C4-2B (cell line): ENCODE data around the gene ZNF275.

Experiments
- CTCF ChIP-seq: fragments of 450-650 bp; conservative IDR thresholded peaks from 2 replicates; pipeline ENCODE4 v1.5.1; 2017; ENCODE audit warnings: mild to moderate bottlenecking
- ZFX ChIP-seq: fragments of 450-650 bp; IDR thresholded peaks from 2 replicates; pipeline ENCODE4 v1.6.1; 2017

DNA sequence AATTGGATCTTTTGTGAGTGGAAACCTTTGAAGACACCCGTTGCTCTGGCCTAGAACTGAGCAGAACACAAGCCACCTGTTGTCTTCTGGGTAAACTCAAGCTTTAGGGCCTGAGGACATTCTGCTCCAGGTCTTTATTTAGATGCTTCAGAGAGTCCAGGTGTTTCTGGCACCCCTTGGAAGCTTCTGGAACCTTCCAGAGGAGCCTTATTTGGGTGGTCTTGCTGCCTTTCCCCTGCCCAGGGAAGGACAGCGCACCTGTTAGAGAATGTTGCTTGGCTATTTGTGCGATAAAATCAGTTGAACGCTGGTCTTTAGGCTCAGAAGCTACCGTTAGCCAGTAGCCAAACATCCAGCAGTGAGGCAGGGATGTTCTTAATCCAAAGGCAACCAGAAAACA lies 3.0 kb downstream of the ZNF275 start:
- no peak for TF ChIP-seq CTCF
- no peak for TF ChIP-seq ZFX
